ENCODE results near the gene ZG16. TPM values are rescaled to one million over a fixed set of nuclear protein-coding genes. Genes with fewer than 3 reads are reported as not detected.

Gene ZG16
- polyA plus RNA-seq, 3 donors = 0.09 TPM; not detected in 2

Other genes starting within 250 kb of the ZG16 start
- gene SPN, start 115.0 kb upstream of the ZG16 start, polyA plus RNA-seq (ENCODE audit: insufficient read length in 3 of 3) = 1 to 10 TPM; 1.9 to 2.8 (median 2.5) TPM
- gene QPRT, start 99.1 kb upstream of the ZG16 start, polyA plus RNA-seq (ENCODE audit: insufficient read length in 3 of 3) = 100 to 1,000 TPM; 134 to 182 (median 169) TPM
- gene C16orf54, start 32.3 kb upstream of the ZG16 start, polyA plus RNA-seq (ENCODE audit: insufficient read length in 3 of 3) = under 1 TPM; 0.14 to 0.29 (median 0.26) TPM
- 10 to 100 TPM; 63.8 to 78.5 (median 71.9) TPM for gene KIF22, start 12.5 kb downstream of the ZG16 start, polyA plus RNA-seq (ENCODE audit: insufficient read length in 3 of 3)
- gene MAZ, start 28.3 kb downstream of the ZG16 start, polyA plus RNA-seq (ENCODE audit: insufficient read length in 3 of 3) = 100 to 1,000 TPM; 299 to 379 (median 301) TPM
- 10 to 100 TPM; 13.3 to 27.2 (median 18.1) TPM for gene PRRT2, start 33.9 kb downstream of the ZG16 start, polyA plus RNA-seq (ENCODE audit: insufficient read length in 3 of 3)
- 10 to 100 TPM; 30.9 to 48.0 (median 42.0) TPM for gene PAGR1, start 37.9 kb downstream of the ZG16 start, polyA plus RNA-seq (ENCODE audit: insufficient read length in 3 of 3)
- gene MVP, start 42.2 kb downstream of the ZG16 start, polyA plus RNA-seq (ENCODE audit: insufficient read length in 3 of 3) = 10 to 100 TPM; 13.6 to 29.9 (median 14.0) TPM
- gene CDIPT, start 85.0 kb downstream of the ZG16 start, polyA plus RNA-seq (ENCODE audit: insufficient read length in 3 of 3) = 100 to 1,000 TPM in 2 of 3 donors, 10 to 100 TPM in 1; 83.8 to 110 (median 108) TPM
- 10 to 100 TPM in 2 of 3 donors, 1 to 10 TPM in 1; 8.2 to 12.5 (median 12.4) TPM for gene SEZ6L2, start 121.3 kb downstream of the ZG16 start, polyA plus RNA-seq (ENCODE audit: insufficient read length in 3 of 3)
- 1 to 10 TPM in 1 of 3 donors, under 1 TPM in 2; 0.47 to 1.3 (median 0.80) TPM for gene ASPHD1, start 122.2 kb downstream of the ZG16 start, polyA plus RNA-seq (ENCODE audit: insufficient read length in 3 of 3)
- gene KCTD13, start 148.0 kb downstream of the ZG16 start, polyA plus RNA-seq (ENCODE audit: insufficient read length in 3 of 3) = 10 to 100 TPM; 15.2 to 31.7 (median 16.6) TPM
- 100 to 1,000 TPM in 2 of 3 donors, 10 to 100 TPM in 1; 98.3 to 120 (median 107) TPM for gene TMEM219, start 183.8 kb downstream of the ZG16 start, polyA plus RNA-seq (ENCODE audit: insufficient read length in 3 of 3)
- gene TAOK2, start 195.6 kb downstream of the ZG16 start, polyA plus RNA-seq (ENCODE audit: insufficient read length in 3 of 3) = 10 to 100 TPM; 38.0 to 54.0 (median 52.6) TPM
- gene HIRIP3, start 217.4 kb downstream of the ZG16 start, polyA plus RNA-seq (ENCODE audit: insufficient read length in 3 of 3) = 10 to 100 TPM; 16.4 to 22.1 (median 19.3) TPM
- gene INO80E, start 218.0 kb downstream of the ZG16 start, polyA plus RNA-seq (ENCODE audit: insufficient read length in 3 of 3) = 10 to 100 TPM; 42.4 to 64.5 (median 53.7) TPM
- gene DOC2A, start 232.8 kb downstream of the ZG16 start, polyA plus RNA-seq (ENCODE audit: insufficient read length in 3 of 3) = 1 to 10 TPM; 2.2 to 5.2 (median 2.5) TPM
- not detected for gene C16orf92, start 244.9 kb downstream of the ZG16 start, polyA plus RNA-seq (ENCODE audit: insufficient read length in 3 of 3)

Data from renal cortex interstitium (tissue), 3 donors.